BLaER1 (cell line): ENCODE measurements around the gene ATE1.

Experiments
- H3K27ac ChIP-seq: shearing (Covaris generic); formaldehyde crosslinking; 2 replicates; pipeline ENCODE4 v1.8.1; 2022
- H3K27me3 ChIP-seq: shearing (Covaris generic); formaldehyde crosslinking; 2 replicates; pipeline ENCODE4 v1.8.1; 2022
- H3K36me3 ChIP-seq: shearing (Covaris generic); formaldehyde crosslinking; 2 replicates; pipeline ENCODE4 v1.8.1; 2022
- H3K4me1 ChIP-seq: shearing (Covaris generic); formaldehyde crosslinking; 2 replicates; pipeline ENCODE4 v1.8.1; 2022
- H3K4me2 ChIP-seq: shearing (Covaris generic); formaldehyde crosslinking; 2 replicates; pipeline ENCODE4 v1.8.1; 2022
- H3K4me3 ChIP-seq: shearing (Covaris generic); formaldehyde crosslinking; 2 replicates; pipeline ENCODE4 v1.8.1; 2022
- H3K9ac ChIP-seq: shearing (Covaris generic); formaldehyde crosslinking; 2 replicates; pipeline ENCODE4 v1.8.1; 2022
- H3K9me3 ChIP-seq: shearing (Covaris generic); formaldehyde crosslinking; 2 replicates; pipeline ENCODE4 v1.8.1; 2022
- H4K20me1 ChIP-seq: shearing (Covaris generic); formaldehyde crosslinking; 2 replicates; pipeline ENCODE4 v1.8.1; 2022
- Cebpa-rat ChIP-seq: shearing (Covaris generic); IDR thresholded peaks from 2 replicates; pipeline ENCODE4 v1.8.1; 2022

The ATE1 gene

DNA sequence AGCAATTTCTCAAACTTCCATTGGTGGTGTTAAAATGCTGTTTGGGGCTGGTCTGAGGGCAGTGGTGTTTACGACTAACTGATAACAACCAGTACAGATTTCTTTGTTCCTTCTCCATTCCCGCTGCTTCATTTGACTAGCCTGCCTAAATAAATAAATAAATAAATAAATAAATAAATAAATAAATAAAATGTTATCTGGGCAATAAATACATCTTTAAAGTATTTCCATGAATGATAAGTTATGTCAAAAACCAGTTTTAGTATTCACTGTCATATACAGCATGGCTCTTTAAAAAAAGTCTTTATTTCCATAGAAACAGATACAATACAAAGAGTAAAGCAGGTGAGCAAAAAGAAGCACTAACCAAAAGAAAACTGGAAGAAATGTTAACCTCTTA, 81.3 kb downstream of the ATE1 start:
- H3K27ac ChIP-seq, result no peak overlapping the region
- H3K27me3 ChIP-seq, result no peaks in the 10 kb centered on the region
- H3K36me3 ChIP-seq, result peaks cover 65% of the 10 kb centered on the region
- H3K4me2 ChIP-seq, result no peak overlapping the region
- no peak for TF ChIP-seq Cebpa-rat
- H3K4me3 ChIP-seq, result no peak overlapping the region
- peaks cover 12% of the 10 kb centered on the region; the same call in 1 of the 2 replicates for H3K9me3 ChIP-seq
- H3K9ac ChIP-seq, result no peak overlapping the region
- H4K20me1 ChIP-seq, result no peaks in the 10 kb centered on the region
- no peaks in the 10 kb centered on the region for H3K4me1 ChIP-seq

DNA sequence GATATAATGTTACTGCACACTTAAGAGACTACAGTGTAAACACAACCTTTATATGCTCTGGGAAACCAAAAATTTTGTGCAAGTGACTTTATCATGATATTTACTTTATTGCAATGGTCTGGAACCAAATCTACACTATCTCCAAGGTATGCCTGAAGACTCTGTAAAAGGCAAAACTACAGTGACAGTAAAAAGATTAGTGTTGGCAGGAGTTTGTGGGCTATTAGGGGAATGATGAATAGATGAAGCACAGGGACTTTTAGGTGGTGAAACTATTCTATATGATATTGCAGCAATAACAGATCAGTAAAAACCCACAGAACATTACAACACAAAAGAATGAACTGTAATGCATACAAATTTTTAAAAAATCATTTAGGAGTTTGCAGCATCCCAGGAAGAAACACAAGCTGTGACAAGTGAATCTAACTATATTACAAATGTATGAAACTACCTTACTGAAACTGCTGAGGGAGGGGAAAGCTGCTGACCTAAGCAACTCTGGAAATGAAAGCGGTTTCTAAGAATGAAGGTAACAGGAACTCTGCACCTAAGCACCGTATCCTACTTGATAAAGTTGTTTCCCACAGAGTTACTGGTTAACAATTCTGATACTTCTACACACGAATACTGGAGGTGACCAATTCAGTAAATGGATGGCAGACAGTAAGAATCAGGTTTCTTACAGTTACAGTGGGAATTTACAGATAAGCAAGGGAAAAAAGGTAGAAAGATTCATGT, 82.6 kb downstream of the ATE1 start:
- Histone ChIP-seq H3K27me3 (no peaks in the 10 kb centered on the region), H3K4me3 (no peak overlapping the region), H4K20me1 (no peaks in the 10 kb centered on the region), H3K4me2 (no peak overlapping the region), H3K4me1 (no peaks in the 10 kb centered on the region), H3K27ac (no peak overlapping the region), H3K9me3 (peaks cover 12% of the 10 kb centered on the region; the same call in 1 of the 2 replicates), H3K9ac (no peak overlapping the region), H3K36me3 (peaks cover 53% of the 10 kb centered on the region)
- no peak for TF ChIP-seq Cebpa-rat

GRCh38 chr10:121844537-121844936, 83.3 kb downstream of the ATE1 start:
- H3K9me3 ChIP-seq, result peaks cover 12% of the 10 kb centered on the region; the same call in 1 of the 2 replicates
- no peak overlapping the region for H3K27ac ChIP-seq
- no peaks in the 10 kb centered on the region for H4K20me1 ChIP-seq
- H3K4me2 ChIP-seq, result no peak overlapping the region
- TF ChIP-seq Cebpa-rat, result no peak
- H3K27me3 ChIP-seq, result no peaks in the 10 kb centered on the region
- no peak overlapping the region for H3K4me3 ChIP-seq
- H3K9ac ChIP-seq, result no peak overlapping the region
- H3K36me3 ChIP-seq, result peaks cover 47% of the 10 kb centered on the region
- no peaks in the 10 kb centered on the region for H3K4me1 ChIP-seq

GRCh38 chr10:121843379-121843778, 84.5 kb downstream of the ATE1 start:
- Histone ChIP-seq H3K9ac (no peak overlapping the region), H3K4me3 (no peak overlapping the region), H3K4me1 (no peaks in the 10 kb centered on the region), H4K20me1 (no peaks in the 10 kb centered on the region), H3K27ac (no peak overlapping the region), H3K4me2 (no peak overlapping the region), H3K9me3 (peaks cover 12% of the 10 kb centered on the region; the same call in 1 of the 2 replicates), H3K27me3 (no peaks in the 10 kb centered on the region), H3K36me3 (peaks cover 35% of the 10 kb centered on the region)
- no peak for TF ChIP-seq Cebpa-rat

DNA sequence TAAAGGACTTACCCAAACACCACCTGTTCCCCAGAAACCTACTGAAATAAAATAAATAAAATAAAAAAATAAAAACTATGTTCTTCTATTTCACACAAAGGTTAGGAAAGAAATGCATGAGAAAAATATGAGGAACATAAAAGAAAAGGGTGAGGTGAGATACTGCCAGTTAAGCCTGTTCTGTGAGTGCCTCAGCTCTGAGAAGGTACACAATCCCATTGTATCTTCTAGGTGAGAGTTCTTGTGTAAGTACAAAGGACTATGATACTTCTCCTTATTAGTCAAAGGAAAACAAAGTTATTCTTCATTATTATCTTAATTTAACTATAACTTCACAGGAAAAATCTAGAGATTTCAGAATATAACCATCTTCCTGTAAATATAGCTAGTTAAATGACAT, 86.0 kb downstream of the ATE1 start:
- Histone ChIP-seq H3K4me3 (no peak overlapping the region), H4K20me1 (no peaks in the 10 kb centered on the region), H3K27ac (no peak overlapping the region), H3K4me2 (no peak overlapping the region), H3K4me1 (no peaks in the 10 kb centered on the region), H3K36me3 (peaks cover 24% of the 10 kb centered on the region), H3K27me3 (no peaks in the 10 kb centered on the region), H3K9me3 (peaks cover 12% of the 10 kb centered on the region; the same call in 1 of the 2 replicates), H3K9ac (no peak overlapping the region)
- no peak for TF ChIP-seq Cebpa-rat

- Histone ChIP-seq H3K9ac (no peak overlapping the region), H3K9me3 (no peaks in the 10 kb centered on the region), H3K4me3 (no peak overlapping the region), H3K27me3 (no peaks in the 10 kb centered on the region), H3K36me3 (peaks cover 21% of the 10 kb centered on the region), H3K4me2 (no peak overlapping the region), H3K4me1 (no peaks in the 10 kb centered on the region), H3K27ac (no peak overlapping the region), H4K20me1 (no peaks in the 10 kb centered on the region)
- TF ChIP-seq Cebpa-rat, result no peak
These were observed 88.9 kb downstream of the ATE1 start for GRCh38 chr10:121838931-121839330.

DNA sequence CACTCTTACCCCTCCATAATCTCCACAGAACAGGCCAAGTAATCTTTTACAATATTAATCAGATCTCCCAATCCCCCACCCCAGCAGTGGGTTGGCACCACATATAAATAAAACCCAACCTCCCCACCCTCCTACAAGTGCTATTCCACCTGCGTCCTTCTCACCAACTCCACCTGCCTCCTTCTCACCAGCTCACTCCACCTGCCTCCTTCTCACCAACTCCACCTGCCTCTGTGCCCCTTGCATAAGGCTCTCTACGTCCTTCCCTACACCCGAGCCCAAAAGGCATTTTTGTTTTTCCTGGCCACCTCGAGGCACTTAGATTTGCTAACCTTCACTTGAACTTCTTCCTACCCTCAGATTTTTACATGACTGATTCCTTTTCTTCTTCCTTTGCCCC, 89.7 kb downstream of the ATE1 start:
- Histone ChIP-seq H3K9me3 (no peaks in the 10 kb centered on the region), H3K27me3 (no peaks in the 10 kb centered on the region), H3K27ac (no peak overlapping the region), H3K4me2 (no peak overlapping the region), H3K9ac (no peak overlapping the region), H3K36me3 (peaks cover 21% of the 10 kb centered on the region), H3K4me3 (no peak overlapping the region), H3K4me1 (no peaks in the 10 kb centered on the region), H4K20me1 (no peaks in the 10 kb centered on the region)
- TF ChIP-seq Cebpa-rat, result no peak

DNA sequence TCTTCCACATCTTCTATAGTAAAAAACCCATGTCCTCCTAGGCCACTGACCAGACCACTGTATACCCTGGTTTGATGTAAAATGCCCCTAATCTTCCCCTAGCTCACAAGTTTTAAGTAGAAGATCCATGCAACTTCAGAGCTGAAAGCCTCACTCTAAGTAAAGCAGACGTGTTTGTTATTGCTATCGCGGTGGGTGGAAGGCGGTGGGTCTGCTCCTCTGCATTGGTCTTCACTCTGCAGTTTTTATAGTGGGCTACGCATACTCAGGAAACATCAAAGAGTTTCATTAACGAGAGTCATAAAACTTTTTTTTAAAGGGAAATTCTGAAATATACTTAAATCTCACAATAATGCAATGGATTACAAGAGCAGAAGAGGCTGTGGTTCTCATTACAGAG, 91.7 kb downstream of the ATE1 start:
- Histone ChIP-seq H3K9me3 (no peaks in the 10 kb centered on the region), H4K20me1 (no peaks in the 10 kb centered on the region), H3K27ac (no peak overlapping the region), H3K4me1 (no peaks in the 10 kb centered on the region), H3K4me3 (no peak overlapping the region), H3K4me2 (no peak overlapping the region), H3K9ac (no peak overlapping the region), H3K27me3 (no peaks in the 10 kb centered on the region), H3K36me3 (peaks cover 22% of the 10 kb centered on the region)
- no peak for TF ChIP-seq Cebpa-rat

DNA sequence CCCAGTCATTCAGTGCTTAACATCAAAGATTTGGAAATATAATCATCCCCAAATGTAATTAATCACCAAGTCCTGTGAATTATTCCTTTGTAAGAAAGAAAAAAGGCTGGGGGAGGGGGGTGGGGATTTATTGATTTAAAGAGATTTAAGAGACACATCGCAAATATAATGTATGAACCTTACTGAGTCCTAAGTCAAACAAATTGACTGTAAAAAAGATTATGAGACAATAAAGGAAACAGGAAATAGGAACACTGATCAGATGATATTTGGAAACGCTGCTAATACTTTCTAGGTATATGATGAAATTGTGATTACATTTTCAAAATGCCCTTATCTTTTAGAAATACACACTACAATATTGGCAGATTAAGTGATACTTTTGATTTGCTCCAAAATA, 92.5 kb downstream of the ATE1 start:
- Histone ChIP-seq H3K36me3 (peaks cover 22% of the 10 kb centered on the region), H3K4me2 (no peak overlapping the region), H3K9me3 (no peaks in the 10 kb centered on the region), H3K27me3 (no peaks in the 10 kb centered on the region), H3K9ac (no peak overlapping the region), H4K20me1 (no peaks in the 10 kb centered on the region), H3K4me3 (no peak overlapping the region), H3K4me1 (no peaks in the 10 kb centered on the region), H3K27ac (no peak overlapping the region)
- no peak for TF ChIP-seq Cebpa-rat

DNA sequence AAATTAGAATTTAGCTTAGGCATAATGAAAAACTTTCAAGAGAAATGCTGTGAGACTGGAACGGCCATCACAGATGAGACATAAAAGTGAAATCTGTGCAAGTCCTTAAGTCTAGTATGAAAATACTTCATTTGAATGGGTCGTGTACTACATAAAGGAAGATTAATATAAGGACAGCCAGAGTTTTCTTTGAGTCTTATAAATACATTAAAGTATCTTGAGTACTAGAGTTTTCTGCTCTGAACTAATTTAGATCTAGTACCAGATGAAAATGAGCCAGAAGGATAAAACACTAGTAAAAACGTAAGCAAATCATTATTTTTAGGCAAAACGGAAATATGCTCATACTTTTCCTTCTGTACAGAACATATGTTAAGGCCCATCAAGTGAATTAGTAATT, 93.1 kb downstream of the ATE1 start:
- no peak overlapping the region for H3K4me3 ChIP-seq
- no peak overlapping the region for H3K9ac ChIP-seq
- H3K4me2 ChIP-seq, result no peak overlapping the region
- no peaks in the 10 kb centered on the region for H4K20me1 ChIP-seq
- H3K27ac ChIP-seq, result no peak overlapping the region
- no peaks in the 10 kb centered on the region for H3K9me3 ChIP-seq
- H3K27me3 ChIP-seq, result no peaks in the 10 kb centered on the region
- TF ChIP-seq Cebpa-rat, result no peak
- H3K4me1 ChIP-seq, result no peaks in the 10 kb centered on the region
- H3K36me3 ChIP-seq, result peaks cover 22% of the 10 kb centered on the region

DNA sequence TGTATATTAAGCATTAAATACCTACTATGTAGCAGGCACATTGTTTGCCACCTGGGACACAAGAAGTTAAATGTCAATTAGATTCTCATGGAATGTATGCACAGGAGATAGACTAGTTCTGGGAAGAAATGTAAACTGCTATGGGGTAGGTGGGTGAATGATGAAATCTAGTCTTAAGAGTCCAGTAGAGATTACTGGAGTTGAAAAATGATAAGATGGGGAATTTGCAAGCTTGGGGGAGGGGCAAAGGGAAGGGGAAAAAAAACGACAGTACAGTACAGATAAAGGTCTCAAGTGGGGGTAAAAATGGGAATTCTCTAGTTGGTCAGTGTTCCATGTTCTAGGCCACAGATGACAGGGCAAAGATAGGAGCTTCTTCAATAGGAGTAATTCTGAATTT, 94.4 kb downstream of the ATE1 start:
- no peaks in the 10 kb centered on the region for H3K9me3 ChIP-seq
- H3K27me3 ChIP-seq, result no peaks in the 10 kb centered on the region
- H3K27ac ChIP-seq, result no peak overlapping the region
- no peak overlapping the region for H3K4me3 ChIP-seq
- no peaks in the 10 kb centered on the region for H3K4me1 ChIP-seq
- H3K36me3 ChIP-seq, result peaks cover 24% of the 10 kb centered on the region
- TF ChIP-seq Cebpa-rat, result no peak
- H3K4me2 ChIP-seq, result no peak overlapping the region
- H4K20me1 ChIP-seq, result no peaks in the 10 kb centered on the region
- no peak overlapping the region for H3K9ac ChIP-seq
